ENCODE results near the gene MTX1. TPM values are rescaled to one million over a fixed set of nuclear protein-coding genes. Genes with fewer than 3 reads are reported as not detected.

MTX1 gene
- total and polyA plus RNA-seq, 9 of the 15 experiments (the other 6 are each of a cell fraction or from before 2014, with no cell fraction given), result 29.1 to 98.4 (median 66.9) TPM

DNA sequence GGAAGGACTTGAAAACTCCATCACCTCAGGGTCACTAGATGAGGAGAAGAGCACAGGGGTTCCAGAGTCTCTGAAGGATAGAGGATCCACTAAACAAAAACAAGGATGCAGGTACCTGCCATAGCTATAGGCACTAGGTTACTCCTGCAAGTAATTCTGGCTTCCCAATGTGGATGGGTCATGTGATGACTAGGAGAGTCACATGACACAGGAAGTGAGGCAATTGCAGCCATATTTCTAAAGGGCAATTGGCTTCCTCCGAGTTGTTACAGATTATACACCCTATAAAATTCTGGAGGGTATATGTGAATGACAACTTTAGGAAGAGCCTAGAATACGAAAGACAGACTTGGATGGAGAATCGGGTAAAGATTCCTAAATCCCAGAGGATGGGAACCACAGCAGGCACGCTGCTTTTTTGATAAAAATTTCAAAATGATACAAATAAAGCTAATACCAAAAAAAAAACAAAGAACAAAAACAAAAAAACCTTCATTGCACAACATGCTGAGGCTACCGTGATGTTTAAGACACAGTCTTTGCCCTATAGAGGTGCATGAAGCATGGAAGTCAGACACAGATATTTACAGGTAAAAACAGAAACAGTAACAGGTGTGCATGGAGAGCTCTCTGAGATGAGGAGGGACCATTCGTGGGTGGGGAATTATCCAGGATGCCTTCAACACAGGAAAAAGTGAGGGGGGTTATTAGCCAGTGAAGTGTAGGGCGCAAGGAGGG, 10.5 kb downstream of the MTX1 start:
- Histone ChIP-seq H3K27ac (ENCODE audit: extremely low read depth, low read depth, low read length) (peak overlapping the region; percentile 44), H3K4me2 (ENCODE audit: insufficient read depth, low read length) (peak overlapping the region; percentile 42), H4K20me1 (replicated peaks; ENCODE audit: control insufficient read depth, insufficient read depth, low read length) (no peaks in the 10 kb centered on the region), H3K4me1 (replicated peaks in 1 of 2; ENCODE audit: control insufficient read depth in 2 of 2, insufficient read depth in 2 of 2, low read length in 2 of 2) (peaks cover 9 to 22% of the 10 kb centered on the region in 2 experiments; a peak in 4 of 5 replicates), H3K27me3 (ENCODE audit: control insufficient read depth in 2 of 2, insufficient read depth in 2 of 2, low read length in 2 of 2) (no peaks in the 10 kb centered on the region), H3K9me3 (replicated peaks; ENCODE audit: control insufficient read depth, insufficient read depth, low read depth, low read length) (no peaks in the 10 kb centered on the region), H3K79me2 (ENCODE audit: control insufficient read depth, insufficient read depth, low read length) (no peaks in the 10 kb centered on the region), H3K36me3 (ENCODE audit: control insufficient read depth, insufficient read depth, low read length) (no peaks in the 10 kb centered on the region; the same call in 2 of the 3 replicates), H3K9ac (ENCODE audit: insufficient read depth in 1 of 2, low read depth in 2 of 2, low read length in 2 of 2) (peak overlapping the region; percentile 27 to 46; a peak in 2 of 4 replicates), H3K9me1 (ENCODE audit: control insufficient read depth, insufficient read depth, low read length) (no peaks in the 10 kb centered on the region), H2AFZ (ENCODE audit: low read depth, low read length) (peak overlapping the region; percentile 95), H3K4me3 (peak overlapping the region; percentile 13; the same call in 1 of the 2 replicates)
- peak; percentile 77 for ATAC-seq
- ChIA-PET CTCF (ENCODE audit: low intra/inter-chr PET ratio) (no interaction called here), POLR2A (interaction anchor here (0.6 to 1.8 kb wide), 5 partner anchors 10 to 993 kb away, joined by 3 to 10 read pairs (median 4); partner anchors contain the start of gene MTX1)
- peak; percentile 64 to 82 (median 66) for DNase-seq (ENCODE audit: extremely low read depth in 1 of 4, low spot score in 3 of 4)
- WGBS (ENCODE audit: insufficient coverage, low coverage, missing lambda C conversion rate), result 23% methylated on average over 7 of the region's 7 CpGs
- in situ Hi-C loops (cut with MboI) (no loop called here), intact Hi-C loops (cut with micrococcal nuclease) (no loop called here)
- FAIRE-seq, result peak; percentile 84
- no TSS peak for BruUV-seq (replicated peaks)
- no peak for TF ChIP-seq NR1H2 (CRISPR knock-in tag; IDR thresholded peaks at IDR 0.05)
- TF ChIP-seq NCOA6 (IDR thresholded peaks at IDR 0.05), result no peak
- 0 out of 2 replicates have a peak, but pooled peaks have one; percentile 24 for TF ChIP-seq CEBPB (tag; IDR thresholded peaks at IDR 0.05)
- TF ChIP-seq, protein P1, sequence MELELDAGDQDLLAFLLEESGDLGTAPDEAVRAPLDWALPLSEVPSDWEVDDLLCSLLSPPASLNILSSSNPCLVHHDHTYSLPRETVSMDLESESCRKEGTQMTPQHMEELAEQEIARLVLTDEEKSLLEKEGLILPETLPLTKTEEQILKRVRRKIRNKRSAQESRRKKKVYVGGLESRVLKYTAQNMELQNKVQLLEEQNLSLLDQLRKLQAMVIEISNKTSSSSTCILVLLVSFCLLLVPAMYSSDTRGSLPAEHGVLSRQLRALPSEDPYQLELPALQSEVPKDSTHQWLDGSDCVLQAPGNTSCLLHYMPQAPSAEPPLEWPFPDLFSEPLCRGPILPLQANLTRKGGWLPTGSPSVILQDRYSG (tag; conservative IDR thresholded peaks at IDR 0.05; ENCODE audit: low read depth), result peak; percentile 66; the same call in 1 of the 2 replicates
- no peak for TF ChIP-seq ETV5 (CRISPR knock-in tag; IDR thresholded peaks at IDR 0.05; ENCODE audit: low read depth)
- TF ChIP-seq C11orf30 (IDR thresholded peaks at IDR 0.05; ENCODE audit: low read depth), result peak; percentile 48
- TF ChIP-seq ZFP1 (CRISPR knock-in tag; IDR thresholded peaks at IDR 0.05), result no peak
- peak; percentile 9 to 85; a peak in 1 of 4 replicates for TF ChIP-seq SIN3A (IDR thresholded peaks at IDR 0.05; ENCODE audit: borderline replicate concordance in 2 of 2, control insufficient read depth in 1 of 2, low read depth in 2 of 2, low read length in 2 of 2)
- TF ChIP-seq HNRNPK (IDR thresholded peaks at IDR 0.05; ENCODE audit: low read depth, low read length, poor library complexity, severe bottlenecking), result no peak
- TF ChIP-seq, protein P2, sequence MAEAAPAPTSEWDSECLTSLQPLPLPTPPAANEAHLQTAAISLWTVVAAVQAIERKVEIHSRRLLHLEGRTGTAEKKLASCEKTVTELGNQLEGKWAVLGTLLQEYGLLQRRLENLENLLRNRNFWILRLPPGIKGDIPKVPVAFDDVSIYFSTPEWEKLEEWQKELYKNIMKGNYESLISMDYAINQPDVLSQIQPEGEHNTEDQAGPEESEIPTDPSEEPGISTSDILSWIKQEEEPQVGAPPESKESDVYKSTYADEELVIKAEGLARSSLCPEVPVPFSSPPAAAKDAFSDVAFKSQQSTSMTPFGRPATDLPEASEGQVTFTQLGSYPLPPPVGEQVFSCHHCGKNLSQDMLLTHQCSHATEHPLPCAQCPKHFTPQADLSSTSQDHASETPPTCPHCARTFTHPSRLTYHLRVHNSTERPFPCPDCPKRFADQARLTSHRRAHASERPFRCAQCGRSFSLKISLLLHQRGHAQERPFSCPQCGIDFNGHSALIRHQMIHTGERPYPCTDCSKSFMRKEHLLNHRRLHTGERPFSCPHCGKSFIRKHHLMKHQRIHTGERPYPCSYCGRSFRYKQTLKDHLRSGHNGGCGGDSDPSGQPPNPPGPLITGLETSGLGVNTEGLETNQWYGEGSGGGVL (CRISPR knock-in tag; IDR thresholded peaks at IDR 0.05), result no peak
- TF ChIP-seq, protein P3, sequence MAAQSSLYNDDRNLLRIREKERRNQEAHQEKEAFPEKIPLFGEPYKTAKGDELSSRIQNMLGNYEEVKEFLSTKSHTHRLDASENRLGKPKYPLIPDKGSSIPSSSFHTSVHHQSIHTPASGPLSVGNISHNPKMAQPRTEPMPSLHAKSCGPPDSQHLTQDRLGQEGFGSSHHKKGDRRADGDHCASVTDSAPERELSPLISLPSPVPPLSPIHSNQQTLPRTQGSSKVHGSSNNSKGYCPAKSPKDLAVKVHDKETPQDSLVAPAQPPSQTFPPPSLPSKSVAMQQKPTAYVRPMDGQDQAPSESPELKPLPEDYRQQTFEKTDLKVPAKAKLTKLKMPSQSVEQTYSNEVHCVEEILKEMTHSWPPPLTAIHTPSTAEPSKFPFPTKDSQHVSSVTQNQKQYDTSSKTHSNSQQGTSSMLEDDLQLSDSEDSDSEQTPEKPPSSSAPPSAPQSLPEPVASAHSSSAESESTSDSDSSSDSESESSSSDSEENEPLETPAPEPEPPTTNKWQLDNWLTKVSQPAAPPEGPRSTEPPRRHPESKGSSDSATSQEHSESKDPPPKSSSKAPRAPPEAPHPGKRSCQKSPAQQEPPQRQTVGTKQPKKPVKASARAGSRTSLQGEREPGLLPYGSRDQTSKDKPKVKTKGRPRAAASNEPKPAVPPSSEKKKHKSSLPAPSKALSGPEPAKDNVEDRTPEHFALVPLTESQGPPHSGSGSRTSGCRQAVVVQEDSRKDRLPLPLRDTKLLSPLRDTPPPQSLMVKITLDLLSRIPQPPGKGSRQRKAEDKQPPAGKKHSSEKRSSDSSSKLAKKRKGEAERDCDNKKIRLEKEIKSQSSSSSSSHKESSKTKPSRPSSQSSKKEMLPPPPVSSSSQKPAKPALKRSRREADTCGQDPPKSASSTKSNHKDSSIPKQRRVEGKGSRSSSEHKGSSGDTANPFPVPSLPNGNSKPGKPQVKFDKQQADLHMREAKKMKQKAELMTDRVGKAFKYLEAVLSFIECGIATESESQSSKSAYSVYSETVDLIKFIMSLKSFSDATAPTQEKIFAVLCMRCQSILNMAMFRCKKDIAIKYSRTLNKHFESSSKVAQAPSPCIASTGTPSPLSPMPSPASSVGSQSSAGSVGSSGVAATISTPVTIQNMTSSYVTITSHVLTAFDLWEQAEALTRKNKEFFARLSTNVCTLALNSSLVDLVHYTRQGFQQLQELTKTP (IDR thresholded peaks at IDR 0.05; ENCODE audit: low read depth in 1 of 2, partially characterized antibody in 2 of 2), result peak; percentile 18 to 57
- no peak for TF ChIP-seq SP2 (IDR thresholded peaks at IDR 0.05; ENCODE audit: extremely low read depth, low read depth, low read length, poor library complexity, severe bottlenecking)

Data from K562 (cell line).